ENCODE measurements around the gene PTGER1.

DNA sequence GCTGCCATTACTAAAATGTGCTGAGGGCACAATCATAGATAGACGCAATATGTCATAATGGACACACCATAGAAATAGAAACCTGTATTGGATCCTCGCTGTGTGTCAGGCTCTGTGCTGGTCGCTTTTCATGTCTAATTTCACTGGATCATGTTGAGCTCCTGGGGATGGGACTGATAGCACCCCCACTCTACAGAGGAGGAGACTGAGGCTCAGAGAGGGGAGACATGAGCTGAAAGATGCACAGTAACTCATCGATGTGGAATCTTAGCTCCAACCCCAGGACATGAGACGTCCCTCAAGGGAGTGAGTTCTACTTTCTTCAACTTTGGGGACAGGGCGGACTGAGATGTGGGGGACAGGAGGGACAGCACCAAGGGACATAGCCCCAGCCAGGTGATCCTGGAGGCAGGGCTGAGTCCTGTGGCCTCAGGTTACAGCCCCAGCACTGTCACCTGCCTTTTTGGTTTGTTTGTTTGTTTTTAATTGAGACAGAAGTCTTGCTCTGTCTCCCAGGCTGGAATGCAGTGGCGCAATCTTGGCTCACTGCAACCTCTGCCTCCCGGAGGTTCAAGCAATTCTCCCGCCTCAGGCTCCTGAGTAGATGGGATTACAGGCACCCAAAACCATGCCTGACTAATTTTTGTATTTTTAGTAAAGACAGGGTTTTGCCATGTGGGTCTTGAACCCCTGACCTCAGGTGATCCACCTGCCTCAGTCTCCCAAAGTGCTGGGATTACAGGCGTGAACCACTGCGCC, 27.4 kb upstream of the PTGER1 start:
- TF ChIP-seq CTCF (IDR thresholded peaks at IDR 0.05) (no peak), POLR2AphosphoS5 (IDR thresholded peaks at IDR 0.05; ENCODE audit: low read depth, low read length) (no peak), SIN3A (IDR thresholded peaks at IDR 0.05; ENCODE audit: borderline replicate concordance, insufficient read depth, low read depth, low read length) (no peak)
- TF ChIP-seq, protein P1, sequence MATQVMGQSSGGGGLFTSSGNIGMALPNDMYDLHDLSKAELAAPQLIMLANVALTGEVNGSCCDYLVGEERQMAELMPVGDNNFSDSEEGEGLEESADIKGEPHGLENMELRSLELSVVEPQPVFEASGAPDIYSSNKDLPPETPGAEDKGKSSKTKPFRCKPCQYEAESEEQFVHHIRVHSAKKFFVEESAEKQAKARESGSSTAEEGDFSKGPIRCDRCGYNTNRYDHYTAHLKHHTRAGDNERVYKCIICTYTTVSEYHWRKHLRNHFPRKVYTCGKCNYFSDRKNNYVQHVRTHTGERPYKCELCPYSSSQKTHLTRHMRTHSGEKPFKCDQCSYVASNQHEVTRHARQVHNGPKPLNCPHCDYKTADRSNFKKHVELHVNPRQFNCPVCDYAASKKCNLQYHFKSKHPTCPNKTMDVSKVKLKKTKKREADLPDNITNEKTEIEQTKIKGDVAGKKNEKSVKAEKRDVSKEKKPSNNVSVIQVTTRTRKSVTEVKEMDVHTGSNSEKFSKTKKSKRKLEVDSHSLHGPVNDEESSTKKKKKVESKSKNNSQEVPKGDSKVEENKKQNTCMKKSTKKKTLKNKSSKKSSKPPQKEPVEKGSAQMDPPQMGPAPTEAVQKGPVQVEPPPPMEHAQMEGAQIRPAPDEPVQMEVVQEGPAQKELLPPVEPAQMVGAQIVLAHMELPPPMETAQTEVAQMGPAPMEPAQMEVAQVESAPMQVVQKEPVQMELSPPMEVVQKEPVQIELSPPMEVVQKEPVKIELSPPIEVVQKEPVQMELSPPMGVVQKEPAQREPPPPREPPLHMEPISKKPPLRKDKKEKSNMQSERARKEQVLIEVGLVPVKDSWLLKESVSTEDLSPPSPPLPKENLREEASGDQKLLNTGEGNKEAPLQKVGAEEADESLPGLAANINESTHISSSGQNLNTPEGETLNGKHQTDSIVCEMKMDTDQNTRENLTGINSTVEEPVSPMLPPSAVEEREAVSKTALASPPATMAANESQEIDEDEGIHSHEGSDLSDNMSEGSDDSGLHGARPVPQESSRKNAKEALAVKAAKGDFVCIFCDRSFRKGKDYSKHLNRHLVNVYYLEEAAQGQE (IDR thresholded peaks at IDR 0.05; ENCODE audit: insufficient read depth in 1 of 2, low read depth in 2 of 2, low read length in 1 of 2): no peak
